ENCODE data around the gene CCHCR1.

The CCHCR1 gene

DNA sequence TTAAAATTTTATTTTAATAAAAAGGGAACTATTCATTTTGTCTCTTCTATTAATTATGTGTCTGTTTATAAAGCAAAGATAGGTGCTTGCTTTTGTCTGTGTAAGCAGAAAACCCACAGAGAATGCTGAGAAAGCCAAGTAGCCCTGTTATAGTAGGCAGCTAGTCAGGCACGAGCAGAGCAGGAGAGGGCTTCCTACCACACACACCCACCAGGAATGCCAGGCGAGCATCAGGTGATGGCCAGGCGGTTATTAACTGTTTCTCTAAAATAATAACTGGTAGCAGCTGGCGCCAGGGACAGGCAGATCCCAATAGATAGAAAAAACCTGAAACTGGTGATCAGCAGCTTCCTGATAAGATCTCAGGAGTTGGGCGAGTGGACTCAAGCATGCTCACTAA is 60.9 kb downstream of the CCHCR1 start:
- no peak for DNase-seq

DNA sequence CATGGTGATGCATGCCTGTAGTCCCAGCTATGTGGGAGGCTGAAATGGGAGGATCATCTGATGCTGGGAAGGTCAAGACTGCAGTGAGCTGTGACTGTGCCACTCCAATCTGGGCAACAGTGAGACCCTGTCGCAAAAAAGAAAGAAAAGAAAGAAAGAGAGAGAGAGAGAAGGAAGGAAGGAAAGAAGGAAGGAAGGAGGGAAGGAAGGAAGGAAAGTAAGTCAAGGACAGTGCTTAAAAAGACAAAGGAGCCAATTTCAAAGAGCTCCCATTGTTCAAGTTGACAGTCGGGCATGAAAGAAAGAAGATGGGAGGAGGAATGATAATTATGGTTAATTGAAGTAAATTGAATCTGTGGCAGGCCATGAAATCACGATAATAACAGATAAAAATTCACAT is 61.4 kb downstream of the CCHCR1 start:
- no peak for DNase-seq

- DNase-seq: no peak
Measured at GRCh38 chr6:31094389-31094881, 63.2 kb downstream of the CCHCR1 start.

GRCh38 chr6:31092769-31093505 is 64.7 kb downstream of the CCHCR1 start:
- DNase-seq: no peak
